ENCODE data around the gene EME2. TPM values are rescaled to one million over a fixed set of nuclear protein-coding genes. Genes with fewer than 3 reads are reported as not detected.
A peak's percentile ranks its signal among the peaks of the same experiment; 100 is the strongest.

EME2 gene
- total and polyA plus RNA-seq, 2 of the 13 experiments (the other 11 are each of a cell fraction or from before 2014, with no cell fraction given): 4.4 to 7.6 TPM

DNA sequence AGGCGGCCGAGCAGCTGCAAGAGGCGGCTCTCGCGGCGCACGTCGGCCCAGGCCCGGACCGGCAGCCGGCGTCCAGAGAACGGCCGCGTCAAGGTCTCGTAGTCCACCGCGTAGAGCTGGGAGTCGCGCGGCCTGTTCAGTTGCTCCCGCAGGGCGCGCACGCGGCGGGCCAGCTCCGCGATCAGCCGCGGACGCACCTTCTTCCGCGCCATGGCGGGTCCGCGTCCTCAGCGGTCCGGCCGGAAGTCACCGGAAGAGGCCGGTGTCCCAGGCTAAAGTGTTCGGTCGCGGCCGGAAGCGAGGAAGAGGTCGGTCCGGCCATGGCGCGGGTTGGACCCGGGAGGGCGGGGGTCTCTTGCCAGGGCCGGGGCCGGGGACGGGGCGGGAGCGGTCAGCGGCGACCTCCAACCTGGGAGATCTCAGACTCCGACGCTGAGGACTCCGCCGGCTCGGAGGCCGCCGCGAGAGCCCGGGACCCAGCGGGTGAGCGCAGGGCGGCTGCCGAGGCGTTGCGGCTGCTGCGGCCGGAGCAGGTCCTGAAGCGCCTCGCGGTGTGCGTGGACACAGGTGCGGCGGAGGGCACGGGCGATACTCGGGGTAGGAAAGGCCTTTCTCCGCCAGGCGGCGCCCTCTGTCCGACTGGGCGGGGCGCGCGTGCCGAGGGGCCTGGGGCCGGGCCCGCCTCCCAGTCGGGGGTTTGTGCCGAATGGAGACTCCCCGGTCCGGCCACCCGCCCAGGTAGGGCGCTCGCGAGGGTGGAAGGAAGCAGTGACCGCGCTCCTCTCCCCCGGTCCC is 495 bp downstream of the EME2 start, which contains the start of gene MRPS34 (continued):
- TF ChIP-seq, protein P1, sequence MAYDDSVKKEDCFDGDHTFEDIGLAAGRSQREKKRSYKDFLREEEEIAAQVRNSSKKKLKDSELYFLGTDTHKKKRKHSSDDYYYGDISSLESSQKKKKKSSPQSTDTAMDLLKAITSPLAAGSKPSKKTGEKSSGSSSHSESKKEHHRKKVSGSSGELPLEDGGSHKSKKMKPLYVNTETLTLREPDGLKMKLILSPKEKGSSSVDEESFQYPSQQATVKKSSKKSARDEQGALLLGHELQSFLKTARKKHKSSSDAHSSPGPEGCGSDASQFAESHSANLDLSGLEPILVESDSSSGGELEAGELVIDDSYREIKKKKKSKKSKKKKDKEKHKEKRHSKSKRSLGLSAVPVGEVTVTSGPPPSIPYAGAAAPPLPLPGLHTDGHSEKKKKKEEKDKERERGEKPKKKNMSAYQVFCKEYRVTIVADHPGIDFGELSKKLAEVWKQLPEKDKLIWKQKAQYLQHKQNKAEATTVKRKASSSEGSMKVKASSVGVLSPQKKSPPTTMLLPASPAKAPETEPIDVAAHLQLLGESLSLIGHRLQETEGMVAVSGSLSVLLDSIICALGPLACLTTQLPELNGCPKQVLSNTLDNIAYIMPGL (CRISPR knock-in tag; IDR thresholded peaks at IDR 0.05; ENCODE audit: borderline replicate concordance in 1 of 2, low read depth in 1 of 2): peak; percentile 94 to 98
- TF ChIP-seq RORA (CRISPR knock-in tag; IDR thresholded peaks at IDR 0.05) (no peak), ZNF329 (CRISPR knock-in tag; IDR thresholded peaks at IDR 0.05; ENCODE audit: low read depth) (peak; percentile 82), ZFP36L1 (CRISPR knock-in tag; IDR thresholded peaks at IDR 0.05) (peak; percentile 84), FOXC1 (CRISPR knock-in tag; IDR thresholded peaks at IDR 0.05; ENCODE audit: borderline replicate concordance) (peak; percentile 78; the same call in 1 of the 2 replicates), ZNF317 (CRISPR knock-in tag; IDR thresholded peaks at IDR 0.05) (no peak), HNF4G (IDR thresholded peaks at IDR 0.05; ENCODE audit: borderline replicate concordance, low read depth, low read length) (peak; percentile 15; the same call in 1 of the 2 replicates), HNF4G (CRISPR knock-in tag; IDR thresholded peaks at IDR 0.05; ENCODE audit: borderline replicate concordance, low read depth) (0 out of 2 replicates have a peak, but pooled peaks have one; percentile 35), ZNF432 (CRISPR knock-in tag; IDR thresholded peaks at IDR 0.05; ENCODE audit: borderline replicate concordance) (no peak), ZNF777 (CRISPR knock-in tag; IDR thresholded peaks at IDR 0.05) (peak; percentile 84; the same call in 1 of the 2 replicates), TBX3 (IDR thresholded peaks at IDR 0.05; ENCODE audit: borderline replicate concordance) (peak; percentile 7; the same call in 1 of the 2 replicates), AGO2 (optimal IDR thresholded peaks at IDR 0.05; ENCODE audit: low read depth, low read length) (peak; percentile 87), ZNF564 (CRISPR knock-in tag; IDR thresholded peaks at IDR 0.05) (peak; percentile 86), ZFAT (CRISPR knock-in tag; conservative IDR thresholded peaks at IDR 0.05) (no peak), TSC22D2 (CRISPR knock-in tag; IDR thresholded peaks at IDR 0.05; ENCODE audit: borderline replicate concordance) (no peak), ZFYVE20 (CRISPR knock-in tag; IDR thresholded peaks at IDR 0.05; ENCODE audit: borderline replicate concordance, low read depth) (no peak), XBP1 (CRISPR knock-in tag; IDR thresholded peaks at IDR 0.05) (no peak), GATAD1 (CRISPR knock-in tag; IDR thresholded peaks at IDR 0.05) (peak; percentile 97), ZNF354B (CRISPR knock-in tag; IDR thresholded peaks at IDR 0.05) (no peak), ATAD3A (CRISPR knock-in tag; IDR thresholded peaks at IDR 0.05) (no peak), THAP11 (CRISPR knock-in tag; IDR thresholded peaks at IDR 0.05) (peak; percentile 95)
- TF ChIP-seq, protein P2, sequence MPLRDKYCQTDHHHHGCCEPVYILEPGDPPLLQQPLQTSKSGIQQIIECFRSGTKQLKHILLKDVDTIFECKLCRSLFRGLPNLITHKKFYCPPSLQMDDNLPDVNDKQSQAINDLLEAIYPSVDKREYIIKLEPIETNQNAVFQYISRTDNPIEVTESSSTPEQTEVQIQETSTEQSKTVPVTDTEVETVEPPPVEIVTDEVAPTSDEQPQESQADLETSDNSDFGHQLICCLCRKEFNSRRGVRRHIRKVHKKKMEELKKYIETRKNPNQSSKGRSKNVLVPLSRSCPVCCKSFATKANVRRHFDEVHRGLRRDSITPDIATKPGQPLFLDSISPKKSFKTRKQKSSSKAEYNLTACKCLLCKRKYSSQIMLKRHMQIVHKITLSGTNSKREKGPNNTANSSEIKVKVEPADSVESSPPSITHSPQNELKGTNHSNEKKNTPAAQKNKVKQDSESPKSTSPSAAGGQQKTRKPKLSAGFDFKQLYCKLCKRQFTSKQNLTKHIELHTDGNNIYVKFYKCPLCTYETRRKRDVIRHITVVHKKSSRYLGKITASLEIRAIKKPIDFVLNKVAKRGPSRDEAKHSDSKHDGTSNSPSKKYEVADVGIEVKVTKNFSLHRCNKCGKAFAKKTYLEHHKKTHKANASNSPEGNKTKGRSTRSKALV (CRISPR knock-in tag; IDR thresholded peaks at IDR 0.05): peak; percentile 83; the same call in 1 of the 2 replicates
- TF ChIP-seq, protein P3, sequence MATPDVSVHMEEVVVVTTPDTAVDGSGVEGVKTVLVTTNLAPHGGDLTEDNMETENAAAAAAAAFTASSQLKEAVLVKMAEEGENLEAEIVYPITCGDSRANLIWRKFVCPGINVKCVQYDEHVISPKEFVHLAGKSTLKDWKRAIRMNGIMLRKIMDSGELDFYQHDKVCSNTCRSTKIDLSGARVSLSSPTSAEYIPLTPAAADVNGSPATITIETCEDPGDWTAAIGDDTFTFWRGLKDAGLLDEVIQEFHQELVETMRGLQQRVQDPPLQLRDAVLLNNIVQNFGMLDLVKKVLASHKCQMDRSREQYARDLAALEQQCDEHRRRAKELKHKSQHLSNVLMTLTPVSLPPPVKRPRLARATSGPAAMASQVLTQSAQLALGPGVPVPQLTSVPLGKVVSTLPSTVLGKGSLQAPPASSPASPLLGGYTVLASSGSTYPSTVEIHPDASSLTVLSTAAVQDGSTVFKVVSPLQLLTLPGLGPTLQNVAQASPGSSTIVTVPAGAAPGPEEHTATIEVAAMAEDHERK (CRISPR knock-in tag; IDR thresholded peaks at IDR 0.05; ENCODE audit: low read depth): no peak; the same call in 1 of the 2 replicates
- TF ChIP-seq, protein P4, sequence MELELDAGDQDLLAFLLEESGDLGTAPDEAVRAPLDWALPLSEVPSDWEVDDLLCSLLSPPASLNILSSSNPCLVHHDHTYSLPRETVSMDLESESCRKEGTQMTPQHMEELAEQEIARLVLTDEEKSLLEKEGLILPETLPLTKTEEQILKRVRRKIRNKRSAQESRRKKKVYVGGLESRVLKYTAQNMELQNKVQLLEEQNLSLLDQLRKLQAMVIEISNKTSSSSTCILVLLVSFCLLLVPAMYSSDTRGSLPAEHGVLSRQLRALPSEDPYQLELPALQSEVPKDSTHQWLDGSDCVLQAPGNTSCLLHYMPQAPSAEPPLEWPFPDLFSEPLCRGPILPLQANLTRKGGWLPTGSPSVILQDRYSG (CRISPR knock-in tag; IDR thresholded peaks at IDR 0.05): peak; percentile 49; the same call in 1 of the 2 replicates

Data from HepG2 (cell line).